ENCODE results near the gene RPS6KA2. TPM values are rescaled to one million over a fixed set of nuclear protein-coding genes. Genes with fewer than 3 reads are reported as not detected.

RPS6KA2 gene
- total RNA-seq, 3 donors from 2014 or later = 23.7 to 124 (median 56.4) TPM

DNA sequence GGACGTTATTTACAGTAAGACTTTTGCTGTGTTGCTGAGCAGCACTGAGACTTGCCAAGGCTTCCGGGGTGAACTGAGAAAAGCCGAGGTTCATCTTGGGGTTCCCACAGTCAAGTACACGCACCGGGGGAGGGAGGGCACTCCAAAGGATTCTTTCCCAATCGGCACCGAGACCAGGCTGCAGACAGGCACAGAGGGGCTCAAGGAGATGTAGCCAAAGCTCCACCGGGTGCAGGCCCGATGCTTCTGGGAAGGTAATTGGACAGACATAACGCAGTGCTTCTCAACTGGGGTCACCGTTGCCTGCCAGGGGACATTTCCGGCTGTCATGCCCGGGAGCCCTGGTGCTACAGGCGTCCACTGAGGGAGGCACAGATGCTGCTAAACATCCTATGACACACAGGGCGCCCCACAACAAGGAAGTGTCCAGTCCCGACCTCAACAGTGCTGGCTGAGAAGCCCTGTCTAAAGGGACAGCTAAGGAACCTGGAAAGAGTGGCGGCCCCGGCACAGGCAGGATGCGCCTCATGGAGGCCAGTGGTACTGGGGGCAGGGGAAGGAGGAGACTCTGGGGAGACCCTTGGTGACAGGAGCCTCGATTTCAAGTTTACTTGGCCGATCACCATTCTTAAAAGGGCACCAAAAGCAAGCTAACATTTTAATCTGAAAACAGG is 133.5 kb downstream of the RPS6KA2 start:
- Histone ChIP-seq H3K27ac (no peak overlapping the region), H3K9me3 (no peaks in the 10 kb centered on the region), H3K4me1 (no peaks in the 10 kb centered on the region), H3K27me3 (no peaks in the 10 kb centered on the region), H3K4me3 (no peak overlapping the region), H3K36me3 (no peaks in the 10 kb centered on the region)
- no peak for DNase-seq (ENCODE audit: low spot score in 2 of 2)
- intact Hi-C loops (cut with DNase I; ENCODE audit: low total_unique reads) = no loop called here
- TF ChIP-seq CTCF (IDR thresholded peaks at IDR 0.05) (no peak), POLR2AphosphoS5 (IDR thresholded peaks at IDR 0.05) (no peak), POLR2A (IDR thresholded peaks at IDR 0.05) (no peak)

- Histone ChIP-seq H3K27me3 (no peaks in the 10 kb centered on the region), H3K27ac (no peak overlapping the region), H3K4me3 (no peak overlapping the region), H3K9me3 (no peaks in the 10 kb centered on the region), H3K4me1 (no peaks in the 10 kb centered on the region), H3K36me3 (no peaks in the 10 kb centered on the region)
- no peak for TF ChIP-seq POLR2AphosphoS5 (IDR thresholded peaks at IDR 0.05)
- no peak for TF ChIP-seq POLR2A (IDR thresholded peaks at IDR 0.05)
- TF ChIP-seq CTCF (IDR thresholded peaks at IDR 0.05) = no peak
- DNase-seq (ENCODE audit: low spot score in 2 of 2) = no peak
- intact Hi-C loops (cut with DNase I; ENCODE audit: low total_unique reads) = no loop called here
These were observed 134.8 kb downstream of the RPS6KA2 start for GRCh38 chr6:166492092-166492741.

- Histone ChIP-seq H3K9me3 (no peaks in the 10 kb centered on the region), H3K27ac (no peak overlapping the region), H3K4me3 (no peak overlapping the region), H3K4me1 (no peaks in the 10 kb centered on the region), H3K36me3 (no peaks in the 10 kb centered on the region), H3K27me3 (no peaks in the 10 kb centered on the region)
- TF ChIP-seq POLR2AphosphoS5 (IDR thresholded peaks at IDR 0.05) = no peak
- TF ChIP-seq POLR2A (IDR thresholded peaks at IDR 0.05) = no peak
- no peak for TF ChIP-seq CTCF (IDR thresholded peaks at IDR 0.05)
- intact Hi-C loops (cut with DNase I; ENCODE audit: low total_unique reads) = no loop called here
- no peak for DNase-seq (ENCODE audit: low spot score in 2 of 2)
These were observed 136.2 kb downstream of the RPS6KA2 start for GRCh38 chr6:166490671-166491500.

DNA sequence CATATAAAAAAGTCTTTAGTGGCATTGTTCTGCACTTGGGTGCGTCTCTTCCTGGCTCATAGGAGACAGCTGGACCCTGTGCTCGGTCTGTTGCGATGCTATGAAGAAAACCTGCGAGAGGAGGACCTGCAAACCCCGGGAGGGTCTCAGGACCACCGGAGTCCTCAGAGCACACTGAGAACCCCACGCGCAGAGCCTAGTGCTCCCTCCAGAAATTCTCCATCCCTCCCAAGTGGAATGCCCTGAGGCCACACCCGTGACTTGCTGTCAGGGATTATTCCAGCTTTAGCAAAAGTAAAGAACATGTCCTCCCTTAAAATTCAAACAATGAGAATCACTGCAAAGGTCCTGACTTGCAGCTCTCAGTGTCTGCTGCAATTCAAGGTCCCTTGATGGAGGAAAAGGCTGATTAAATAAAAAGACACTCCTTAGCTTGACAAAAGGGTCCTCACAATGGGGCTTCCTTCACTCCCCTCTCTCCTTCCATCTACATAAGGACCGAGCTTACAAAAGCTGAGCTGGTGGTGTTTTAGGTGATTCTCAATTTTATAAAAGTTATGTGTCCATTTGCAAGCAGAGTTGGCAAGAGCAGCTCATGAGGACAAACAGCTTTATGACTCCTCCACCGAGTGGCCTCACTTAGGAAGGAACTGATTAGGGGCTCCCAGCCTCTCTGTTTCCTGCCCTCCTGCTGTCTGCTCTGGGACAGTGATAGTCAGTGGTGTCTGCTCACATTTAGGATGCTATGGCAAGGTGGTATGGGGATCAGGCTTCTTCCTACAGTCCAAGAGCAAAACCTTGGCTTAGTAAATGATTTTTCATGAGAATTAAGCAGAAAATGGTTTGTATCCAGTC is 137.5 kb downstream of the RPS6KA2 start:
- intact Hi-C loops (cut with DNase I; ENCODE audit: low total_unique reads) = no loop called here
- H3K9me3 ChIP-seq = no peaks in the 10 kb centered on the region
- H3K27ac ChIP-seq = no peak overlapping the region
- H3K4me3 ChIP-seq = no peak overlapping the region
- no peaks in the 10 kb centered on the region for H3K36me3 ChIP-seq
- no peaks in the 10 kb centered on the region for H3K4me1 ChIP-seq
- H3K27me3 ChIP-seq = no peaks in the 10 kb centered on the region
- no peak for DNase-seq (ENCODE audit: low spot score in 2 of 2)
- TF ChIP-seq CTCF (IDR thresholded peaks at IDR 0.05) (no peak), POLR2A (IDR thresholded peaks at IDR 0.05) (no peak), POLR2AphosphoS5 (IDR thresholded peaks at IDR 0.05) (no peak)

Data from breast epithelium (tissue), 4 donors.